ENCODE data around the gene CTPS1.

DNA sequence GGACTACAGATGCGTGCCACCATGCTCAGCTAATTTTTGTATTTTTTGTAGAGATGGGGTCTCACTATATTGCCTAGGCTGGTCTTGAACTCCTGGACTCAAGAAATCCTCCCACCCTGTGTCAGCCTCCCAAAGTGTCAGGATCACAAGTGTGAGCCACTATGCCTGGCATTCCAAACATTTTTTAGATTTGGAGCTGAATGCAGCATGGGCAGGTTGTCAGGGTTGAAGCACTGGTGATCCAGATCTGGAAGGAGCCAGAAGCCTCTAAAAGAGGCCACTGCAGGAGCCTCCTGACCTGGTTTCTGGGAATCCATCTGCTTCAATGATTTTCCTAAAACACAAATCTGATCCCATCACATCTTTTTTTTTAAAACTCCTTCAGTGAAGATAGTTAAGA, 1.8 kb upstream of the CTPS1 start:
- TF ChIP-seq, protein P1, sequence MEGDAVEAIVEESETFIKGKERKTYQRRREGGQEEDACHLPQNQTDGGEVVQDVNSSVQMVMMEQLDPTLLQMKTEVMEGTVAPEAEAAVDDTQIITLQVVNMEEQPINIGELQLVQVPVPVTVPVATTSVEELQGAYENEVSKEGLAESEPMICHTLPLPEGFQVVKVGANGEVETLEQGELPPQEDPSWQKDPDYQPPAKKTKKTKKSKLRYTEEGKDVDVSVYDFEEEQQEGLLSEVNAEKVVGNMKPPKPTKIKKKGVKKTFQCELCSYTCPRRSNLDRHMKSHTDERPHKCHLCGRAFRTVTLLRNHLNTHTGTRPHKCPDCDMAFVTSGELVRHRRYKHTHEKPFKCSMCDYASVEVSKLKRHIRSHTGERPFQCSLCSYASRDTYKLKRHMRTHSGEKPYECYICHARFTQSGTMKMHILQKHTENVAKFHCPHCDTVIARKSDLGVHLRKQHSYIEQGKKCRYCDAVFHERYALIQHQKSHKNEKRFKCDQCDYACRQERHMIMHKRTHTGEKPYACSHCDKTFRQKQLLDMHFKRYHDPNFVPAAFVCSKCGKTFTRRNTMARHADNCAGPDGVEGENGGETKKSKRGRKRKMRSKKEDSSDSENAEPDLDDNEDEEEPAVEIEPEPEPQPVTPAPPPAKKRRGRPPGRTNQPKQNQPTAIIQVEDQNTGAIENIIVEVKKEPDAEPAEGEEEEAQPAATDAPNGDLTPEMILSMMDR (IDR thresholded peaks at IDR 0.05 in 4 of 5, conservative IDR thresholded peaks at IDR 0.05 in 1 of 5): no peak
- no peak for TF ChIP-seq POLR2A (IDR thresholded peaks at IDR 0.05)

All from gastrocnemius medialis (tissue), 4 donors.